Transverse colon (tissue), 4 donors: ENCODE results near the gene DAB2.

Source experiments
- CTCF ChIP-seq, 5 experiments: fragments of 200-600 bp in 3 of 5; fragments of 450-650 bp in 2 of 5; sonication (generic) in 3 of 5; IDR thresholded peaks; 1 replicate in 2 of 5; 2 replicates in 3 of 5; pipeline ENCODE4 v1.5.1; 2016 to 2017; ENCODE audit warnings: antibody characterized with exemption in 5 of 5, inconsistent platforms in 3 of 5, mild to moderate bottlenecking in 2 of 5, moderate library complexity in 1 of 5
- EP300 ChIP-seq: sonication (generic); formaldehyde crosslinking; IDR thresholded peaks from one replicate; pipeline ENCODE4 v1.6.1; 2017; ENCODE audit warnings: antibody characterized with exemption, low read depth
- POLR2A ChIP-seq: fragments of 450-650 bp; IDR thresholded peaks from one replicate; pipeline ENCODE4 v1.6.1; 2016; ENCODE audit warnings: antibody characterized with exemption, mild to moderate bottlenecking, moderate library complexity
- POLR2AphosphoS5 ChIP-seq, 3 donors: sonication (generic); formaldehyde crosslinking; IDR thresholded peaks; one replicate each; pipeline ENCODE4 v1.6.1; 2016; ENCODE audit warnings: antibody characterized with exemption in 3 of 3

- no peak for TF ChIP-seq CTCF (IDR thresholded peaks at IDR 0.05)
- TF ChIP-seq POLR2A: no peak
- no peak for TF ChIP-seq EP300
- no peak for TF ChIP-seq POLR2AphosphoS5 (IDR thresholded peaks at IDR 0.05)
These were observed 3.9 kb upstream of the DAB2 start for GRCh38 chr5:39428640-39429039.
